Neural cell (in vitro differentiated cells): ENCODE measurements around the gene TBC1D32. TPM values are rescaled to one million over a fixed set of nuclear protein-coding genes. Genes with fewer than 3 reads are reported as not detected.

Experiments
- H2AFZ ChIP-seq: fragments of 200-600, 300-800 bp; sonication (generic), shearing (Covaris generic); 2 replicates; pipeline ENCODE4 v1.6.0; 2014; ENCODE audit warnings: low read depth, mild to moderate bottlenecking, antibody characterized with exemption, low read length, moderate library complexity
- H3F3A ChIP-seq: fragments of 200-600 bp; shearing (Covaris generic); 2 replicates; pipeline ENCODE4 v1.6.1; 2016; ENCODE audit warnings: mild to moderate bottlenecking, moderate library complexity, mixed read lengths, antibody characterized with exemption, low read length; ENCODE audit not compliant: insufficient read depth, poor library complexity, severe bottlenecking
- H3K27ac ChIP-seq: fragments of 200-600, 300-800 bp; sonication (generic), shearing (Covaris generic); 2 replicates; pipeline ENCODE4 v1.5.1; 2014; ENCODE audit warnings: mild to moderate bottlenecking, low read length, moderate library complexity
- H3K27me3 ChIP-seq: fragments of 300-800, 200-600 bp; sonication (generic), shearing (Covaris generic); 2 replicates; pipeline ENCODE4 v1.6.0; 2014; ENCODE audit warnings: mild to moderate bottlenecking, low read depth, low read length, moderate library complexity; ENCODE audit not compliant: insufficient read depth
- H3K36me3 ChIP-seq: fragments of 300-800, 200-600 bp; sonication (generic), shearing (Covaris generic); 2 replicates; pipeline ENCODE4 v1.5.1; 2014; ENCODE audit warnings: mild to moderate bottlenecking, antibody characterized with exemption, low read length, moderate library complexity; ENCODE audit not compliant: insufficient read depth
- H3K4me2 ChIP-seq: fragments of 300-800, 200-600 bp; sonication (generic), shearing (Covaris generic); 2 replicates; pipeline ENCODE4 v1.6.0; 2014; ENCODE audit warnings: mild to moderate bottlenecking, low read length
- H3K4me3 ChIP-seq: fragments of 300-800, 200-600 bp; sonication (generic), shearing (Covaris generic); 2 replicates; pipeline ENCODE4 v1.5.1; 2014; ENCODE audit warnings: mild to moderate bottlenecking, low read length, moderate library complexity
- H3K79me2 ChIP-seq: fragments of 200-600 bp; shearing (Covaris generic); replicated peaks from 2 replicates; pipeline ENCODE4 v1.6.0; 2014; ENCODE audit warnings: mild to moderate bottlenecking, low read length, moderate library complexity; ENCODE audit not compliant: insufficient read depth
- H3K9ac ChIP-seq: fragments of 300-800, 200-600 bp; sonication (generic), shearing (Covaris generic); 2 replicates; pipeline ENCODE4 v1.6.1; 2016; ENCODE audit warnings: mild to moderate bottlenecking, low read length, mixed read lengths
- H3K9me2 ChIP-seq: fragments of 200-600 bp; shearing (Covaris generic); 2 replicates; pipeline ENCODE4 v1.6.1; 2016; ENCODE audit warnings: mild to moderate bottlenecking, low read length, mixed read lengths; ENCODE audit not compliant: insufficient read depth
- H3K9me3 ChIP-seq: fragments of 200-600, 300-800 bp; sonication (generic), shearing (Covaris generic); 2 replicates; pipeline ENCODE4 v1.6.1; 2016; ENCODE audit warnings: mild to moderate bottlenecking, mixed run types, low read length, moderate library complexity, mixed read lengths
- H4K20me1 ChIP-seq: fragments of 200-600 bp; shearing (Covaris generic); 2 replicates; pipeline ENCODE4 v1.6.1; 2016; ENCODE audit warnings: mild to moderate bottlenecking, mixed run types; ENCODE audit not compliant: insufficient read depth
- CTCF ChIP-seq: fragments of 450-650 bp; IDR thresholded peaks from 2 replicates; pipeline ENCODE4 v1.5.1; 2014; ENCODE audit warnings: antibody characterized with exemption, mild to moderate bottlenecking, moderate library complexity; ENCODE audit not compliant: poor library complexity, severe bottlenecking
- EP300 ChIP-seq: fragments of 450-650 bp; conservative IDR thresholded peaks from 2 replicates; pipeline ENCODE4 v1.6.1; 2014; ENCODE audit warnings: antibody characterized with exemption, mild to moderate bottlenecking, moderate library complexity; ENCODE audit not compliant: poor library complexity, severe bottlenecking
- EZH2 ChIP-seq: fragments of 200-600, 300-800 bp; shearing (Covaris generic), sonication (generic); IDR thresholded peaks from 2 replicates; pipeline ENCODE4 v1.6.1; 2014; ENCODE audit warnings: antibody characterized with exemption, low read length, borderline replicate concordance, mild to moderate bottlenecking; ENCODE audit not compliant: insufficient read depth, poor library complexity, severe bottlenecking
- MXI1 ChIP-seq: fragments of 450-650 bp; conservative IDR thresholded peaks from 2 replicates; pipeline ENCODE4 v1.6.1; 2014; ENCODE audit warnings: antibody characterized with exemption, mild to moderate bottlenecking; ENCODE audit not compliant: poor library complexity, severe bottlenecking
- POLR2AphosphoS5 ChIP-seq: IDR thresholded peaks from 2 replicates; pipeline ENCODE4 v1.6.1; 2012
- RAD21 ChIP-seq: fragments of 450-650 bp; conservative IDR thresholded peaks from 2 replicates; pipeline ENCODE4 v1.6.1; 2014; ENCODE audit warnings: antibody characterized with exemption, mild to moderate bottlenecking, moderate library complexity
- REST ChIP-seq: IDR thresholded peaks from 2 replicates; pipeline ENCODE4 v1.6.1; 2012; ENCODE audit warnings: borderline replicate concordance
- SMC3 ChIP-seq: fragments of 450-650 bp; conservative IDR thresholded peaks from 2 replicates; pipeline ENCODE4 v1.6.1; 2014; ENCODE audit warnings: antibody characterized with exemption, mild to moderate bottlenecking, moderate library complexity; ENCODE audit not compliant: poor library complexity
- TAF1 ChIP-seq: IDR thresholded peaks from 2 replicates; pipeline ENCODE4 v1.6.1; 2012; ENCODE audit warnings: low read depth
- polyA plus RNA-seq: library from polyadenylated mRNA; depleted of rRNA; stranded (reverse); fragments of >200 nt; gene quantifications from 2 replicates; pipeline ENCODE4 v1.2.3, GENCODE V29; 2014

TBC1D32 gene
- polyA plus RNA-seq, 1 donor from 2014 or later = 33.2 TPM

GRCh38 chr6:121040831-121041230, 293.4 kb downstream of the TBC1D32 start:
- no peaks in the 10 kb centered on the region for H3K9me2 ChIP-seq
- no peak for TF ChIP-seq SMC3
- TF ChIP-seq EZH2 = no peak
- TF ChIP-seq RAD21 = no peak
- no peak for TF ChIP-seq CTCF
- TF ChIP-seq REST = no peak
- no peak for TF ChIP-seq EP300
- no peak for TF ChIP-seq POLR2AphosphoS5
- TF ChIP-seq MXI1 = no peak
- no peak for TF ChIP-seq TAF1
- no peaks in the 10 kb centered on the region for H3K9me3 ChIP-seq
- no peaks in the 10 kb centered on the region for H3K36me3 ChIP-seq
- H3F3A ChIP-seq = no peaks in the 10 kb centered on the region
- no peaks in the 10 kb centered on the region for H4K20me1 ChIP-seq
- H3K27ac ChIP-seq = no peak overlapping the region
- no peaks in the 10 kb centered on the region for H3K27me3 ChIP-seq
- H3K9ac ChIP-seq = no peak overlapping the region
- H3K4me3 ChIP-seq = no peak overlapping the region
- no peak overlapping the region for H2AFZ ChIP-seq
- no peaks in the 10 kb centered on the region for H3K79me2 ChIP-seq
- no peak overlapping the region for H3K4me2 ChIP-seq

- Histone ChIP-seq H4K20me1 (no peaks in the 10 kb centered on the region), H2AFZ (no peak overlapping the region), H3K79me2 (no peaks in the 10 kb centered on the region), H3K27ac (no peak overlapping the region), H3K9ac (no peak overlapping the region), H3K27me3 (no peaks in the 10 kb centered on the region), H3F3A (no peaks in the 10 kb centered on the region), H3K9me3 (no peaks in the 10 kb centered on the region), H3K36me3 (no peaks in the 10 kb centered on the region), H3K9me2 (no peaks in the 10 kb centered on the region), H3K4me3 (no peak overlapping the region), H3K4me2 (no peak overlapping the region)
- TF ChIP-seq TAF1 = no peak
- no peak for TF ChIP-seq EP300
- TF ChIP-seq RAD21 = no peak
- TF ChIP-seq MXI1 = no peak
- no peak for TF ChIP-seq SMC3
- no peak for TF ChIP-seq REST
- TF ChIP-seq EZH2 = no peak
- no peak for TF ChIP-seq POLR2AphosphoS5
These were observed 301.2 kb downstream of the TBC1D32 start for GRCh38 chr6:121033091-121033490.
